Fibroblast of the aortic adventitia (primary cell): ENCODE measurements around the gene RBPJ. TPM values are rescaled to one million over a fixed set of nuclear protein-coding genes. Genes with fewer than 3 reads are reported as not detected.
A peak's percentile ranks its signal among the peaks of the same experiment; 100 is the strongest.

Source experiments
- DNase-seq: peaks from one replicate; pipeline ENCODE4 v3.0.0-alpha.2; 2010; ENCODE audit warnings: low read depth
- H3K4me3 ChIP-seq: 2 replicates; pipeline ENCODE4 v1.5.1; 2011; ENCODE audit warnings: low read depth, mild to moderate bottlenecking, control low read depth, low read length, moderate library complexity
- total RNA-seq: library from RNA; depleted of rRNA; stranded (reverse); fragments of >200 nt; gene quantifications from 2 replicates; pipeline ENCODE4 v1.2.3, GENCODE V29; 2012; ENCODE audit warnings: low replicate concordance
- TF ChIP-seq, protein P1 (sequence below): IDR thresholded peaks from 2 replicates; pipeline ENCODE4 v1.5.1; 2011; ENCODE audit warnings: mild to moderate bottlenecking, low read length, control low read depth, inconsistent platforms; ENCODE audit not compliant: insufficient read depth

Gene RBPJ
- 86.1 and 264 TPM in 2 replicates for total RNA-seq

DNA sequence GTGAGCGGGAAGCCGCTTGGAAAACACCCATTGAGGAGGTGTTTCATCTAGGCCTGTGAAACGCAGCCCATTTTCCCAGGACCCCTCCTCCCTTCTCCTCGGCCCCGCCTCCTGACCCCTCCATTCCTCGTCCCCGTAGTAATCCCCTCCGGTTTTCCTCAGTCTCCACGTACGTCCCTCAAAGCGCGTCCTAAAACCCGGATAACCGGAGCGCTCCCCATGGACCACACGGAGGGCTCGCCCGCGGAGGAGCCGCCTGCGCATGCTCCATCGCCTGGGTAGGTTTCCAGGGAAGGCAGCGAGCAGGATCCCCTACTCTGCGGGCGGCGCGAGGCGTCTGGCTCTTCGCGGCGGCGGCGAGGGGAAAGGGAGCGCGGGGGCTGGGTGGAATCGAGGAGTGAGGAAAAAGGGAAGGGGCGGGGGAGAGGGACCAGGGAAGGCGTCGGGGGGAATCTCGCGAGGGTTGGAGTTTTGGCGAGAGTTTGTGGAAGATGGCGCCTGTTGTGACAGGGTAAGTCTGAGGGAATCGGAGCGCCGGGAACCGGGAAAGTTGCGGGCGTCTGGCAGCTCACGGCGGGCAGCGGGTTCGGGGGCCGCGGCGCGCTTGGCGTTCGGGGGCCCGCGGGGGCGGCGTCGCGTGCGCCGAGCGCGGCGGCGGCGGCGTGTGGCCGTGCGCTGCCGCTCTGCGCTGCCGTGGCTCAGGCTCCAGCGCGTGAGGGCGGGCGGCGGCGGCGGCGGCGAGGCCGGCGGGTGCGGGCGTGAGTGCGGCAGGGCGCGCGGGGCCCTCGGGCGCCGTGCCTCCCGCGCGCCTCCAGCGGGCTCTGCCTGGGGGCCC lies at the start of gene RBPJ:
Gene RBPJ, plus strand, starts transcription at position 477 of the 835 bp plus-strand sequence. Its CDS starts 15 bp downstream, at position 492.
- H3K4me3 ChIP-seq: peak within 1 kb of the TSS; percentile 94
- TF ChIP-seq, protein P1, sequence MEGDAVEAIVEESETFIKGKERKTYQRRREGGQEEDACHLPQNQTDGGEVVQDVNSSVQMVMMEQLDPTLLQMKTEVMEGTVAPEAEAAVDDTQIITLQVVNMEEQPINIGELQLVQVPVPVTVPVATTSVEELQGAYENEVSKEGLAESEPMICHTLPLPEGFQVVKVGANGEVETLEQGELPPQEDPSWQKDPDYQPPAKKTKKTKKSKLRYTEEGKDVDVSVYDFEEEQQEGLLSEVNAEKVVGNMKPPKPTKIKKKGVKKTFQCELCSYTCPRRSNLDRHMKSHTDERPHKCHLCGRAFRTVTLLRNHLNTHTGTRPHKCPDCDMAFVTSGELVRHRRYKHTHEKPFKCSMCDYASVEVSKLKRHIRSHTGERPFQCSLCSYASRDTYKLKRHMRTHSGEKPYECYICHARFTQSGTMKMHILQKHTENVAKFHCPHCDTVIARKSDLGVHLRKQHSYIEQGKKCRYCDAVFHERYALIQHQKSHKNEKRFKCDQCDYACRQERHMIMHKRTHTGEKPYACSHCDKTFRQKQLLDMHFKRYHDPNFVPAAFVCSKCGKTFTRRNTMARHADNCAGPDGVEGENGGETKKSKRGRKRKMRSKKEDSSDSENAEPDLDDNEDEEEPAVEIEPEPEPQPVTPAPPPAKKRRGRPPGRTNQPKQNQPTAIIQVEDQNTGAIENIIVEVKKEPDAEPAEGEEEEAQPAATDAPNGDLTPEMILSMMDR: no peak
- peak; percentile 98 for DNase-seq

DNA sequence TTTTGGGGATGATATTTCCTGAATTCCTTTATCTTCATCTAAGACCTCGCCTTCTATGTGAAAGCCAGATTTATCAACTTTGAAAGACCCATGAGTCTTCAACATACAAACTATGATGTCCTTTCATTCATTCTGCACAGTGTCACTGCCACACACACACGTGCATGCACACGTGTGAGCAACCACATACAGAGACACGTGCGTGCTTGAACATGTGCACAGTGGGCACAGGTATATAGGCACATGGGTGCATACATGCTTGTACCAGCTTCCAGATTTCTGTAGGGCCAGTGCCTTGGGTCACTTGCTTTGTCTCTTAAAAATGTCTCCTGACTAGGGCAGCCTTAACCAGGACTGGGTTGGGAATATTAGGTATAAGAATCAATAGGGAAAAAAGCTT lies 49.1 kb upstream of the RBPJ start:
- no peak overlapping the region for H3K4me3 ChIP-seq
- DNase-seq: no peak
- TF ChIP-seq, protein P1: no peak

DNA sequence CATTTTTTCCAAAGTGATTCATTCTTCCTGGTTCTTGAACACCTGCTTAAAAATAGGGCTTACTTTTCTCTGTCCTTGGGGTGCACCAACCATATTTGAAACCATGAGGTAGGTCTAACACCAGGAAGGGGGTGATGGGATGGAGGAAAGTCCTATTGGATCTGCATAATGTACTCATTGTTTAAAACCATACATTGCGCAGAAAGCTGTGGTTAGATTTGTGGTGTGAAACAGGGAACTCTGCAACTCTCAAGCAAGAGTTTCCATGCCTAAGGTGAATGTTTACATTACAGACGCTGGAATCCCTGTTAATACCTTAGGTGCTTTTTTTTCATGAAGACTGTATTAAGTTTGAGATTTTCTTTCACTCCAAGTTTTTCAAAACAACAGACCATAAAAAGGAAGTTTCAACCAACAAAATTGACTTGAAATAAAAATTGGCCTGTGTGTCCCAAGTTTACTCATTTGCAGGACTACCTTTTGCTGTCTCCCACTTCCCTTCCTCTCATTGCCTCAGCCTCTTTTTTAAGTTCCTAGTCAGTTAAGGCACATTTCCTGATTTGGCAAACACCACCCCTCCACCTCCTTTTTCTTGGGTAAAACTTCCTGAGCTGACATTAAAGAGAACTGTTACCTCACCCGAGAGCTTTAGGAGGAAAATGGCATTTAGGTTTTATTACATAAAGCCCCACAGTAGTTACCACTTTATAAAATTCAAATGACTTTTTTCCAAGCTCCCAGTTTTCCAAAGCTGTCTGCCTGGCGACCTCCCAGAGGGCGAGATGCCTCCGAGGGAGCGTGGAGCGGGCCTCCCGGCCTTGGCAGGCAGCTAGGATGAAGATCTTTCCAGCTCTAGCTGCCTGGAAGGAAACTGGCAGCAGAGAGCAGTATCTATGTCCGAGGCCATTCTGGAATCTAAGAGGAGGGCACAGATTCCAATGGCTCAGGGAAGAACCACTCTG lies 47.9 kb upstream of the RBPJ start:
- no peak for DNase-seq
- TF ChIP-seq, protein P1: no peak
- H3K4me3 ChIP-seq: no peak overlapping the region

DNA sequence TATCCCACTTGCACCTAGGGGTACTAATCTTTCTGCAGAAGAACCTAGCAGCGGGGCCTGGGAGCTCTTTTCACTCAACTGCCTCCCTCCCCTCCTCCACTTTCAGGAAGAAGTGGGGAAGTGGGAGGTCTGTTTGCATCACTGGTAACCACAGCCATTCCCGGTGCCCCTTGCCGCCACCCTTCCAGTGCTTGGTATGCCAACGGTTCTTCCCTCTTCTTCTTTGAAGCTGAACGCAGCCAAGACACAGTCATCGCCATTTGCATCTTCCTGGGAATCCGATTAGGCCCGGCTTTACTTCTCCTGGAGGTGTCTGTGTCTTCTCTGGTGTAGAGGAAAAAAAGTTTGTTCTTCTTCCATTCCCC lies 47.2 kb upstream of the RBPJ start:
- DNase-seq: no peak
- H3K4me3 ChIP-seq: no peak overlapping the region
- TF ChIP-seq, protein P1: no peak

DNA sequence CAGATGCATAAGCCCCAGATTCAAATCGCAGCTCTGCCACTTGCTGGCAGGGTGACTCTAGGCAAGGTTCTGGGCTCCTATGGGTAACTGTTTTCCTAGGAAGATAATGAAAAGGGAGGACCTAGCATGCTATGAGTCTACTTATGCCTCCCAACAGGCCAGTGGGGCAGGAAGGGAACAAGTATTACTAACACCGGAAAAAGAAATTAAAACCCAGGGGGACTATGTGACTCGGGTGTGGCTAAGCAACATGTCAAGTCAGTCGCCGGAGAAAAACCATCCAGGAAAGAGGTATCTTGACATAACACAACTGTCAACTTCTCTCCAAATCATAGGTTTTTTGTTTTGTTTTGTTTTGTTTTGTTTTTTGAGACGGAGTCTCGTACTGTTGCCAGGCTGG lies 45.5 kb upstream of the RBPJ start:
- no peak for DNase-seq
- no peak overlapping the region for H3K4me3 ChIP-seq
- TF ChIP-seq, protein P1: no peak

DNA sequence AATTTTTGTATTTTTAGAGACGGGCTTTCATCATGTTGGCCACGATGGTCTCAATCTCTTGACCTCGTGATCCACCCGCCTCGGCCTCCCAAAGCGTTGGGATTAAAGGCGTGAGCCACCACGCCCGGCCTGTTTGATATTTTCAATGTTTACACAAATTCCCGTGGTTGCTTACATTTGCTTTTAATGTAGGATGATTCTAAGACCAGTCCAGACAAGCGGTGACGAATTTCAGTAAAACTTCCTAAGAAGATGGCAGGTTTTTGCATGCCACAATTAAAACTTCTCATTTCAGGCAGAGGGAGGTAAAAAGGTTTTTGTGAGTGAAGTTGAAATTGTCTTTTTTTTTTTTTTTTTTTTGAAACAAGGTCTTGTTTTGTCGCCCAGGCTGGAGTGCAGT lies 41.4 kb upstream of the RBPJ start:
- DNase-seq: no peak
- H3K4me3 ChIP-seq: no peak overlapping the region
- TF ChIP-seq, protein P1: no peak
